Mucosa of stomach (tissue), 1 donor: ENCODE data around the gene IPO9.
"Not testable (repeated sequence)": the region's sequence is repeated elsewhere in the genome, so short reads cannot be mapped to it uniquely, and the experiment has no call there.

ENCODE experiments used
- H3K27me3 ChIP-seq: one replicate; pipeline ENCODE4 v1.7.0; 2013; ENCODE audit warnings: mild to moderate bottlenecking, low read length; ENCODE audit not compliant: control insufficient read depth, insufficient read depth
- H3K36me3 ChIP-seq: one replicate; pipeline ENCODE4 v1.7.0; 2013; ENCODE audit warnings: low read length; ENCODE audit not compliant: control insufficient read depth, insufficient read depth
- H3K4me1 ChIP-seq: one replicate; pipeline ENCODE4 v1.7.0; 2013; ENCODE audit warnings: mild to moderate bottlenecking, low read length; ENCODE audit not compliant: control insufficient read depth, insufficient read depth
- H3K4me3 ChIP-seq: one replicate; pipeline ENCODE4 v1.7.0; 2013; ENCODE audit warnings: low read length
- H3K9ac ChIP-seq: one replicate; pipeline ENCODE4 v1.7.0; 2013; ENCODE audit warnings: mild to moderate bottlenecking, low read length, moderate library complexity
- H3K9me3 ChIP-seq: one replicate; pipeline ENCODE4 v1.7.0; 2013; ENCODE audit warnings: mild to moderate bottlenecking, low read length, moderate library complexity; ENCODE audit not compliant: control insufficient read depth
- donor health status: Pancreatic carcinoma.

IPO9 gene

DNA sequence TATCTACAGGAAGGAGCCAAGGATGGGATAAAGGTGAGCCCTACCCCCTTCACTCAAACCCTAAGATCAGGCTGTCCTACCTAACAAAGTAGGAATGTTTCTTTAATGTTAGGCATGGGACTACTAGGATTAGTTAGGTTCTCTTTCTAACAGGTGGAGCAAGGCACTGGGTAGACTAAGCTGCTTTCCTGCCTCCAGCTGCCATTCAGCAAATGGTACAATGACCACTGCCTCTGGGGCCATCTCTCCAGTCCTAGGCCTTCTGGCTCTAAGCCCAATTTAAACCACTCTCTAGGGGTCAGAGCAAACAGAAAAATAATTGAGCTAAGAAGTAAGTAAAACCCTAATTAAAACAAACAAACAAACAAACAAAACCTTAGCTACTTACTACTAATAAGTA is 15.7 kb upstream of the IPO9 start:
- Histone ChIP-seq H3K27me3 (no peaks in the 10 kb centered on the region), H3K9ac (no peak overlapping the region), H3K9me3 (no peaks in the 10 kb centered on the region), H3K4me1 (no peaks in the 10 kb centered on the region), H3K36me3 (peaks cover 25% of the 10 kb centered on the region), H3K4me3 (no peak overlapping the region)

GRCh38 chr1:201816309-201816854 is 12.6 kb upstream of the IPO9 start:
- peaks cover 8% of the 10 kb centered on the region for H3K36me3 ChIP-seq
- H3K4me1 ChIP-seq: no peaks in the 10 kb centered on the region
- no peak overlapping the region for H3K9ac ChIP-seq
- no peak overlapping the region for H3K4me3 ChIP-seq
- no peaks in the 10 kb centered on the region for H3K9me3 ChIP-seq
- no peaks in the 10 kb centered on the region for H3K27me3 ChIP-seq

GRCh38 chr1:201818971-201819750 is 9.8 kb upstream of the IPO9 start:
- Histone ChIP-seq H3K9me3 (no peaks in the 10 kb centered on the region), H3K9ac (no peak overlapping the region), H3K4me1 (no peaks in the 10 kb centered on the region), H3K36me3 (no peaks in the 10 kb centered on the region), H3K4me3 (no peak overlapping the region), H3K27me3 (no peaks in the 10 kb centered on the region)

- H3K27me3 ChIP-seq: no peaks in the 10 kb centered on the region
- no peaks in the 10 kb centered on the region for H3K4me1 ChIP-seq
- H3K36me3 ChIP-seq: no peaks in the 10 kb centered on the region
- H3K4me3 ChIP-seq: no peak overlapping the region
- no peak overlapping the region for H3K9ac ChIP-seq
- H3K9me3 ChIP-seq: no peaks in the 10 kb centered on the region
These were observed 8.5 kb upstream of the IPO9 start for GRCh38 chr1:201820413-201820812.

DNA sequence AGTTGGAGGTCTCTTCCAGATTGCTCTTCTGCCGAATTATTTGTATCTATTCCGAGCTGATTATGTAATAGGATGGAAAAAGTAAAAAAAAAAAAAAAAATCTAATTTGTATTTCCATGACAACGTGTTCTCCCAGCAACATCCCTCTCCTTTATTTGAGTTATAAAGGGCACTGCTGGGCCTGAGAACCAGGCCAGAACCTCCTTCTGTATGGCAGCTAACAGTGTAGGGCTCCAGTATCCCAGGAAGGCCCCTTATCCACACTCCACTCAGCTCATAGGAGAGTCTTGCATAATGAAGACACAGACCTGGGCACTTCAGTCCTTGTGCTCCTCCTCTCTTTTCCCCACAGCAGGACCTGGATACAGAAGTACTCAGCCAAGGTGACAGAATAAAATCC is 3.7 kb upstream of the IPO9 start:
- no peaks in the 10 kb centered on the region for H3K9me3 ChIP-seq
- H3K4me3 ChIP-seq: no peak overlapping the region
- H3K36me3 ChIP-seq: no peaks in the 10 kb centered on the region
- H3K4me1 ChIP-seq: peaks cover 4% of the 10 kb centered on the region
- H3K9ac ChIP-seq: no peak overlapping the region
- no peaks in the 10 kb centered on the region for H3K27me3 ChIP-seq

- Histone ChIP-seq H3K36me3 (no peaks in the 10 kb centered on the region), H3K4me1 (peaks cover 4% of the 10 kb centered on the region), H3K4me3 (no peak overlapping the region), H3K9ac (no peak overlapping the region), H3K9me3 (no peaks in the 10 kb centered on the region), H3K27me3 (no peaks in the 10 kb centered on the region)
These were observed 2.1 kb upstream of the IPO9 start for GRCh38 chr1:201826830-201827229.

DNA sequence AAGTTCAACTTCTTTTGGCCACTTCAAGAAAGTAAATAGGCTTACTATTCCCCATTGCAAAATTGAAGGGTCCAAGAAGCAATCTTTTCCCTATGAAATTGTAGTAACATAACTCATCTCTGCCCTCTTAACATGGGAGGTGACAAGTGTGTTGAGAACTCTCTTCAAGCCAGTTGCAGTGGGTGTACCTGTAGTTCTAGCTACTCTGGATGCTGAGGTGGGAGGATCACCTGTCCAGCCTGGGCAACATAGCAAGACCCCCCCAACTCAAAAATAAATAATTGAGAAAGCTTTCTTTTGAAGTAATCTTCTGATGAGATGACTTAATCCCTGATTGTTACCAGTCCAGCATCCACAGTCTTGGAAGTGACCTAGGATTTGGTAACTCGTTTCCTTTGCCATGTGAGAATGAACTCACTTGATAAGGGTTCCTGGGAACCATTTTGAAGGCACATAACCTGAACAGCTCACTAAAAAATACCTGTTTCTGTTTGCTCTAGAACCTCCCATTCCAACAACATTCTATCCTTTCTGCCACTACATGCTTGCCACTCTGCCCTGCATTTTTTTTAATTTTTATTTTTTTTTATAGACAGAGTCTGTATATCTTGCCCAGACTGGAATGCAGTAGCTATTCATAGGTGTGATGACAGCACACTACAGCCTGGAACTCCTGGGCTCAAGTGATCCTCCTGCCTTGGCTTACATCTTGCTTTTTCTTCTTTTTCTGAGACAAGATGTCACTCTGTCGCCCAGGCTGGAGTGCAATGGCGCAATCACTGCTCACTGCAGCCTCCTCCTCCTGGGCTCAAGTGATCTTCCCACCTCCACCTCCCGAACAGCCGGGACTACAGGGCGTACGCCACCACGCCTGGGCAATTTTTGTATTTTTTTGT is 1.4 kb upstream of the IPO9 start:
- H3K4me3 ChIP-seq: no peak overlapping the region
- no peaks in the 10 kb centered on the region for H3K9me3 ChIP-seq
- H3K4me1 ChIP-seq: peaks cover 4% of the 10 kb centered on the region
- H3K9ac ChIP-seq: no peak overlapping the region
- no peaks in the 10 kb centered on the region for H3K27me3 ChIP-seq
- H3K36me3 ChIP-seq: no peaks in the 10 kb centered on the region

- H3K4me3 ChIP-seq: no peak overlapping the region
These were observed 639 bp upstream of the IPO9 start for GRCh38 chr1:201828217-201828819.

DNA sequence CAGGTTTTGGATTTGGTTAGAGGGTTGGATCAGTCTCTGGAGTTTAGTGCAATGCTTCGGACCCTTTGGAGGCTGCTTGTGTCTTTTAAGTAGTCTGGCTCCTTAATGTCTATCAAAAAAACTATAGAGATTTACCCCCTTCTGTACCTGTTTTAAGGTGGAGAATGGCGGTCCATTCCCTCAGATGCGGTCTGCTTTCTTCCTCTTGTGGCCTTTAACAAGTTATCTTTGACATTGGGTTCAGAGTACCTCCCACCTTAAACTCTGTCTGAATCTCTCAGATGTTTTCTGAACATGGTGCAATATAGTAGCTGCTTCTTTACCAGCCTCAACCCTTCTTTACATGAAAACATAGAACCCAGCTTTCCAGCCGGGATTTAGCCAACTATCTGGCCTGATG is 2.4 kb downstream of the IPO9 start:
- Histone ChIP-seq H3K9me3 (no peaks in the 10 kb centered on the region), H3K9ac (no peak overlapping the region), H3K27me3 (no peaks in the 10 kb centered on the region), H3K36me3 (no peaks in the 10 kb centered on the region), H3K4me3 (no peak overlapping the region), H3K4me1 (peaks cover 4% of the 10 kb centered on the region)

More at GRCh38 chr1:201828217-201828819, 639 bp upstream of the IPO9 start:
- Histone ChIP-seq H3K9ac (no peak overlapping the region), H3K9me3 (no peaks in the 10 kb centered on the region), H3K4me1 (peaks cover 4% of the 10 kb centered on the region), H3K36me3 (no peaks in the 10 kb centered on the region), H3K27me3 (no peaks in the 10 kb centered on the region)

GRCh38 chr1:201834621-201835020 is 5.7 kb downstream of the IPO9 start:
- H3K4me3 ChIP-seq: no peak overlapping the region
- no peak overlapping the region for H3K9ac ChIP-seq
- H3K9me3 ChIP-seq: no peaks in the 10 kb centered on the region
- H3K36me3 ChIP-seq: no peaks in the 10 kb centered on the region
- no peaks in the 10 kb centered on the region for H3K27me3 ChIP-seq
- H3K4me1 ChIP-seq: peaks cover 4% of the 10 kb centered on the region

GRCh38 chr1:201838381-201838780 is 9.4 kb downstream of the IPO9 start:
- Histone ChIP-seq H3K4me3 (no peak overlapping the region), H3K4me1 (peaks cover 4% of the 10 kb centered on the region), H3K36me3 (no peaks in the 10 kb centered on the region), H3K27me3 (no peaks in the 10 kb centered on the region), H3K9me3 (no peaks in the 10 kb centered on the region), H3K9ac (no peak overlapping the region)

GRCh38 chr1:201839089-201839488 is 10.1 kb downstream of the IPO9 start:
- not testable (repeated sequence) for H3K9ac ChIP-seq, H3K4me1 ChIP-seq, H3K9me3 ChIP-seq, H3K36me3 ChIP-seq, H3K27me3 ChIP-seq, H3K4me3 ChIP-seq
